Stimulated activated CD4-positive, alpha-beta T cell treated with anti-CD3 and anti-CD28 coated beads, Interleukin-2, amount 100 ng/mL, for 4 hours (primary cell): ENCODE data around the gene CALCOCO1.

Source experiments
- DNase-seq: peaks from one replicate; pipeline ENCODE4 v3.0.0-alpha.2; 2020; ENCODE audit warnings: low read depth

CALCOCO1 gene

GRCh38 chr12:53659571-53659981 lies 67.7 kb downstream of the CALCOCO1 start:
- no peak for DNase-seq

- DNase-seq = no peak
Measured at GRCh38 chr12:53659011-53659551, 68.2 kb downstream of the CALCOCO1 start.
